Omental fat pad (tissue), 4 donors: ENCODE data around the gene CCDC91. TPM values are rescaled to one million over a fixed set of nuclear protein-coding genes. Genes with fewer than 3 reads are reported as not detected.

Experiments used
- ATAC-seq: fragments of 150-250 bp; one replicate; pipeline ENCODE4 v1.9.1; 2016; ENCODE audit warnings: mild to moderate bottlenecking, moderate library complexity; ENCODE audit not compliant: low FRiP score
- DNase-seq: peaks from one replicate; pipeline ENCODE4 v3.0.0-alpha.2; 2019; ENCODE audit warnings: low spot score
- CTCF ChIP-seq, 3 donors: fragments of 450-650 bp; IDR thresholded peaks; one replicate each; pipeline ENCODE4 v1.5.1; 2016 to 2017; ENCODE audit warnings: antibody characterized with exemption in 3 of 3, mild to moderate bottlenecking in 3 of 3, moderate library complexity in 2 of 3
- total RNA-seq, 4 donors: library from RNA; depleted of rRNA; stranded (reverse); fragments of >200 nt; gene quantifications; one replicate each; pipeline ENCODE4 v1.1.0, GENCODE V29; 2016

The CCDC91 gene
- total RNA-seq, 4 donors from 2014 or later, result 29.3 to 48.9 (median 32.5) TPM

GRCh38 chr12:28390761-28391385 lies 200.6 kb downstream of the CCDC91 start:
- ATAC-seq, result peak; percentile 83
- TF ChIP-seq CTCF (IDR thresholded peaks at IDR 0.05), result no peak
- no peak for DNase-seq

GRCh38 chr12:28409892-28410291 lies 219.6 kb downstream of the CCDC91 start:
- TF ChIP-seq CTCF (IDR thresholded peaks at IDR 0.05), result no peak
- DNase-seq, result no peak
- no peak for ATAC-seq

- ATAC-seq, result no peak
- no peak for TF ChIP-seq CTCF (IDR thresholded peaks at IDR 0.05)
- no peak for DNase-seq
These were observed 223.3 kb downstream of the CCDC91 start for GRCh38 chr12:28413460-28414109.

GRCh38 chr12:28415755-28416154 lies 225.5 kb downstream of the CCDC91 start:
- no peak for TF ChIP-seq CTCF (IDR thresholded peaks at IDR 0.05)
- ATAC-seq, result peak; percentile 85
- DNase-seq, result no peak

GRCh38 chr12:28421374-28421773 lies 231.1 kb downstream of the CCDC91 start:
- DNase-seq (no peak), ATAC-seq (no peak)
- no peak for TF ChIP-seq CTCF (IDR thresholded peaks at IDR 0.05)

- no peak for TF ChIP-seq CTCF (IDR thresholded peaks at IDR 0.05)
- DNase-seq (no peak), ATAC-seq (no peak)
These were observed 234.7 kb downstream of the CCDC91 start for GRCh38 chr12:28424965-28425364.

- DNase-seq, result no peak
- TF ChIP-seq CTCF (IDR thresholded peaks at IDR 0.05), result no peak
- ATAC-seq, result no peak
These were observed 235.3 kb downstream of the CCDC91 start for GRCh38 chr12:28425526-28425925.
